H9 (cell line): ENCODE results near the gene GXYLT2. TPM values are rescaled to one million over a fixed set of nuclear protein-coding genes. Genes with fewer than 3 reads are reported as not detected.
"Not testable (repeated sequence)": the region's sequence is repeated elsewhere in the genome, so short reads cannot be mapped to it uniquely, and the experiment has no call there.

ENCODE experiments used
- DNase-seq: peaks from one replicate; pipeline ENCODE4 v3.0.0-alpha.2; 2017
- H2AFZ ChIP-seq: one replicate; pipeline ENCODE4 v1.6.1; 2013; ENCODE audit warnings: mild to moderate bottlenecking, low read length, control low read depth, moderate library complexity
- H2AK5ac ChIP-seq: 2 replicates; pipeline ENCODE4 v1.6.1; 2013; ENCODE audit warnings: low read length, control low read depth, mixed read lengths; ENCODE audit not compliant: insufficient read length
- H2BK120ac ChIP-seq: one replicate; pipeline ENCODE4 v1.6.1; 2013; ENCODE audit warnings: low read depth, mild to moderate bottlenecking, low read length, control low read depth, inconsistent platforms; ENCODE audit not compliant: poor library complexity, severe bottlenecking
- H2BK12ac ChIP-seq: 2 replicates; pipeline ENCODE4 v1.6.1; 2013; ENCODE audit warnings: low read length, control low read depth, mixed read lengths, low read depth; ENCODE audit not compliant: insufficient read length
- H2BK15ac ChIP-seq: 2 replicates; pipeline ENCODE4 v1.6.1; 2013; ENCODE audit warnings: low read depth, low read length, control low read depth
- H2BK20ac ChIP-seq: one replicate; pipeline ENCODE4 v1.6.1; 2013; ENCODE audit warnings: low read depth, mild to moderate bottlenecking, low read length, control low read depth, inconsistent platforms; ENCODE audit not compliant: poor library complexity, severe bottlenecking
- H2BK5ac ChIP-seq: 2 replicates; pipeline ENCODE4 v1.6.1; 2013; ENCODE audit warnings: low read length, control low read depth, mixed read lengths; ENCODE audit not compliant: insufficient read length
- H3K14ac ChIP-seq: 2 replicates; pipeline ENCODE4 v1.6.1; 2013; ENCODE audit warnings: low read length, control low read depth; ENCODE audit not compliant: insufficient read depth
- H3K18ac ChIP-seq: 2 replicates; pipeline ENCODE4 v1.6.1; 2013; ENCODE audit warnings: low read depth, mild to moderate bottlenecking, mixed read lengths, low read length, control low read depth; ENCODE audit not compliant: insufficient read length
- H3K23ac ChIP-seq: 2 replicates; pipeline ENCODE4 v1.6.1; 2013; ENCODE audit warnings: low read length, control low read depth, mixed read lengths, low read depth; ENCODE audit not compliant: insufficient read length
- H3K23me2 ChIP-seq: 2 replicates; pipeline ENCODE4 v1.6.1; 2013; ENCODE audit warnings: low read depth, mild to moderate bottlenecking, mixed read lengths, low read length, control low read depth; ENCODE audit not compliant: insufficient read length, poor library complexity, severe bottlenecking
- H3K27ac ChIP-seq: 2 replicates; pipeline ENCODE4 v1.5.1; 2013; ENCODE audit warnings: low read length, control low read depth, mixed read lengths, low read depth; ENCODE audit not compliant: insufficient read length
- H3K27me3 ChIP-seq: 2 replicates; pipeline ENCODE4 v1.6.1; 2013; ENCODE audit warnings: low read length, control low read depth, inconsistent platforms; ENCODE audit not compliant: insufficient read depth
- H3K4ac ChIP-seq: 2 replicates; pipeline ENCODE4 v1.6.1; 2013; ENCODE audit warnings: low read depth, mild to moderate bottlenecking, control low read depth, inconsistent platforms, low read length, moderate library complexity
- H3K4me1 ChIP-seq: 2 replicates; pipeline ENCODE4 v1.6.1; 2013; ENCODE audit warnings: low read length, control low read depth, inconsistent platforms; ENCODE audit not compliant: insufficient read depth
- H3K4me2 ChIP-seq: 2 replicates; pipeline ENCODE4 v1.6.1; 2013; ENCODE audit warnings: low read length, control low read depth, mixed read lengths; ENCODE audit not compliant: insufficient read length, insufficient read depth
- H3K56ac ChIP-seq: 2 replicates; pipeline ENCODE4 v1.6.1; 2013; ENCODE audit warnings: low read depth, mild to moderate bottlenecking, mixed read lengths, low read length, control low read depth; ENCODE audit not compliant: insufficient read length
- H3K79me1 ChIP-seq: 2 replicates; pipeline ENCODE4 v1.6.1; 2013; ENCODE audit warnings: low read depth, mild to moderate bottlenecking, moderate library complexity, low read length, control low read depth, inconsistent platforms; ENCODE audit not compliant: insufficient read depth, poor library complexity, severe bottlenecking
- H3K79me2 ChIP-seq: 2 replicates; pipeline ENCODE4 v1.6.1; 2013; ENCODE audit warnings: low read length, control low read depth, inconsistent platforms; ENCODE audit not compliant: insufficient read depth
- H3K9ac ChIP-seq: 2 replicates; pipeline ENCODE4 v1.6.1; 2013; ENCODE audit warnings: low read length, control low read depth, mixed read lengths; ENCODE audit not compliant: insufficient read length; ENCODE audit errors: extremely low read depth
- H3K9me3 ChIP-seq: one replicate; pipeline ENCODE4 v1.6.1; 2013; ENCODE audit warnings: low read depth, low read length, inconsistent platforms; ENCODE audit not compliant: control insufficient read depth
- H3T11ph ChIP-seq: one replicate; pipeline ENCODE4 v1.6.1; 2013; ENCODE audit warnings: mild to moderate bottlenecking, low read length, control low read depth, inconsistent platforms
- H4K20me1 ChIP-seq: one replicate; pipeline ENCODE4 v1.6.1; 2013; ENCODE audit not compliant: control insufficient read depth, insufficient read length, insufficient read depth
- H4K5ac ChIP-seq: 2 replicates; pipeline ENCODE4 v1.6.1; 2013; ENCODE audit warnings: low read depth, mild to moderate bottlenecking, mixed read lengths, low read length, control low read depth; ENCODE audit not compliant: insufficient read length
- H4K8ac ChIP-seq: replicated peaks from 2 replicates; pipeline ENCODE4 v1.6.1; 2013; ENCODE audit warnings: low read length, control low read depth, mixed read lengths, low read depth; ENCODE audit not compliant: insufficient read length
- H4K91ac ChIP-seq: 2 replicates; pipeline ENCODE4 v1.6.1; 2013; ENCODE audit warnings: low read depth, mild to moderate bottlenecking, moderate library complexity, mixed read lengths, low read length, control low read depth; ENCODE audit not compliant: insufficient read length
- H3K27ac Mint-ChIP-seq, 3 experiments: 2 replicates in 2 of 3; 3 replicates in 1 of 3; pipeline ENCODE4 v1.8.0; 2020 to 2021; ENCODE audit warnings: mixed read lengths in 3 of 3, mild to moderate bottlenecking in 1 of 3, moderate library complexity in 1 of 3
- H3K27me3 Mint-ChIP-seq: 2 replicates; pipeline ENCODE4 v1.8.0; 2021; ENCODE audit warnings: low read depth, mild to moderate bottlenecking, moderate library complexity, mixed read lengths
- H3K36me3 Mint-ChIP-seq, 3 experiments: 2 replicates in 2 of 3; 3 replicates in 1 of 3; pipeline ENCODE4 v1.8.0; 2020 to 2021; ENCODE audit warnings: low read depth in 3 of 3, mixed read lengths in 3 of 3; ENCODE audit not compliant: insufficient read depth in 1 of 3
- H3K4me1 Mint-ChIP-seq, 2 experiments: 2 replicates each; pipeline ENCODE4 v1.8.0; 2020; ENCODE audit warnings: mixed read lengths in 2 of 2
- H3K4me3 Mint-ChIP-seq, 2 experiments: 2 replicates in 1 of 2; 3 replicates in 1 of 2; pipeline ENCODE4 v1.8.0; 2020 to 2021; ENCODE audit warnings: mild to moderate bottlenecking in 2 of 2, mixed read lengths in 2 of 2, moderate library complexity in 1 of 2
- H3K9me3 Mint-ChIP-seq, 2 experiments: 2 replicates in 1 of 2; 3 replicates in 1 of 2; pipeline ENCODE4 v1.8.0; 2020; ENCODE audit warnings: mild to moderate bottlenecking in 2 of 2, mixed read lengths in 2 of 2, moderate library complexity in 1 of 2
- CTCF ChIP-seq: fragments of 200-600 bp; sonication (generic); conservative IDR thresholded peaks from 3 replicates; pipeline ENCODE4 v1.8.0; 2021; ENCODE audit warnings: antibody characterized with exemption, mild to moderate bottlenecking
- WGBS: extraction: QIAGEN DNeasy Blood & Tissue Kit; methylation state at CpG from one replicate; pipeline ENCODE4 v1.1.7; 2013; ENCODE audit warnings: missing lambda C conversion rate, low lambda C conversion rate, mixed read lengths; ENCODE audit not compliant: insufficient read length; ENCODE audit errors: extremely low coverage; 5-methylcytosine and 5-hydroxymethylcytosine counted together
- total RNA-seq: library from RNA; stranded (reverse); gene quantifications from 2 replicates; pipeline ENCODE4 v1.2.1, GENCODE V29; 2021

The GXYLT2 gene
- total RNA-seq, 1 experiment from 2014 or later, result 2.0 TPM

GRCh38 chr3:72999951-73000350, 112.1 kb downstream of the GXYLT2 start:
- H3K4me1 Mint-ChIP-seq, result peaks cover 22 to 48% of the 10 kb centered on the region in 2 experiments
- H4K91ac ChIP-seq, result no peak overlapping the region
- peaks cover 3% of the 10 kb centered on the region for H3K79me1 ChIP-seq
- H3K27ac ChIP-seq, result no peak overlapping the region
- no peak overlapping the region for H3T11ph ChIP-seq
- no peak overlapping the region for H2BK20ac ChIP-seq
- no peaks in the 10 kb centered on the region for H3K27me3 ChIP-seq
- peak overlapping the region; percentile 48 for H3K4me2 ChIP-seq
- no peak overlapping the region for H2BK15ac ChIP-seq
- no peak overlapping the region for H2BK120ac ChIP-seq
- DNase-seq, result no peak
- H3K27ac Mint-ChIP-seq, result peak overlapping the region in 2 of 3 experiments; percentile 58 to 76; a peak in 2 of 7 replicates
- no peak overlapping the region for H4K5ac ChIP-seq
- H3K27me3 Mint-ChIP-seq, result no peaks in the 10 kb centered on the region; the same call in 1 of the 2 replicates
- H3K9me3 ChIP-seq, result no peaks in the 10 kb centered on the region
- no CpG with 5 or more reads among the region's 2 CpGs for WGBS
- H2BK12ac ChIP-seq, result no peak overlapping the region
- H3K4me3 Mint-ChIP-seq, result peak overlapping the region; percentile 33 to 48; a peak in 3 of 5 replicates
- no peak overlapping the region for H3K23ac ChIP-seq
- H3K56ac ChIP-seq, result no peak overlapping the region
- no peak overlapping the region for H4K8ac ChIP-seq
- no peaks in the 10 kb centered on the region for H3K4me1 ChIP-seq
- H3K9ac ChIP-seq, result peak overlapping the region; percentile 31
- no peak for TF ChIP-seq CTCF
- H3K4ac ChIP-seq, result no peak overlapping the region
- no peak overlapping the region for H2AK5ac ChIP-seq
- peaks cover 10% of the 10 kb centered on the region for H3K23me2 ChIP-seq
- H2BK5ac ChIP-seq, result no peak overlapping the region
- no peaks in the 10 kb centered on the region for H4K20me1 ChIP-seq
- H3K9me3 Mint-ChIP-seq, result no peaks in the 10 kb centered on the region
- no peak overlapping the region for H3K14ac ChIP-seq
- H3K36me3 Mint-ChIP-seq, result peaks cover 36 to 67% (median 66%) of the 10 kb centered on the region in 3 experiments
- no peak overlapping the region for H2AFZ ChIP-seq
- no peak overlapping the region for H3K18ac ChIP-seq
- H3K79me2 ChIP-seq, result peaks cover 66% of the 10 kb centered on the region

- not testable (repeated sequence) for H3K56ac ChIP-seq, H3K9me3 ChIP-seq, H3K4me2 ChIP-seq, H4K8ac ChIP-seq, H3K23me2 ChIP-seq, H4K5ac ChIP-seq, H2BK5ac ChIP-seq, H3K4me1 ChIP-seq, H4K20me1 ChIP-seq, H3K4me3 Mint-ChIP-seq, H3K9ac ChIP-seq, H2AFZ ChIP-seq, H4K91ac ChIP-seq, H3K18ac ChIP-seq, H2BK12ac ChIP-seq, H3K79me1 ChIP-seq, H2BK120ac ChIP-seq, H3K27me3 Mint-ChIP-seq, H3K4ac ChIP-seq, H2AK5ac ChIP-seq, H3T11ph ChIP-seq, H2BK15ac ChIP-seq, H3K14ac ChIP-seq, DNase-seq, H3K23ac ChIP-seq, H3K27me3 ChIP-seq, H3K27ac ChIP-seq, H3K9me3 Mint-ChIP-seq, H2BK20ac ChIP-seq
- Mint-ChIP-seq H3K36me3 (peaks cover 53 to 87% (median 85%) of the 10 kb centered on the region in 3 experiments), H3K4me1 (peaks cover 21 to 43% of the 10 kb centered on the region in 2 experiments), H3K27ac (peak overlapping the region in 2 of 3 experiments; percentile 75 to 77; a peak in 3 of 7 replicates)
- no CpG with 5 or more reads among the region's 8 CpGs for WGBS
- peaks cover 81% of the 10 kb centered on the region for H3K79me2 ChIP-seq
These were observed 115.2 kb downstream of the GXYLT2 start for GRCh38 chr3:73003050-73003449.
